ENCODE results near the gene APLF.
"Not testable (repeated sequence)": the region's sequence is repeated elsewhere in the genome, so short reads cannot be mapped to it uniquely, and the experiment has no call there.

APLF gene

DNA sequence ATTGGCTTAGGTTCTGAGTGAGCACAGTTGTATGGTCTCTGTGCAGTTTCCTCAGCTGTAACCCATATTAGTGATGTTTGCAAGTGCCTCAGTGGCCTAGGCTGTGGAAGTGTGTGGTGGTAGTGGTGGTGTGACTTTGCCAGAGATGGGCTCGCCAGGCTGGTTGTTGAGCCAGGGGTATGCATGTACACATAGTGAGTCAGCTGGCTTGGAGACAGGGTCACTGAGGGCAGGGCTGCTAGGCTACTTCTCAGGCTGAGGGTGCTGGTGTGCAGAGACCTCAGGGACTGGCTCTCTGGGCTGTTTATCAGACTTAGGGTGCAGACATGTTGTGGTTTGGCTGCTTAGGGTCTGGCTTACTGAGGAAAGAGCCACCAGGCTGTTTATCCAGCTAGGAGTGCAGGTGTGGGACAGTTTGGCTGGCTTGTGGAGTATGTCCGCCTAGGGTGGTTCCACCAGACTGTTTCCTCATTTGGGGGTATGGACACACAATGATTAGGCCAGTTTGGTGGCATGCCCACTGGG, 15.0 kb downstream of the APLF start:
- DNase-seq: no peak

DNA sequence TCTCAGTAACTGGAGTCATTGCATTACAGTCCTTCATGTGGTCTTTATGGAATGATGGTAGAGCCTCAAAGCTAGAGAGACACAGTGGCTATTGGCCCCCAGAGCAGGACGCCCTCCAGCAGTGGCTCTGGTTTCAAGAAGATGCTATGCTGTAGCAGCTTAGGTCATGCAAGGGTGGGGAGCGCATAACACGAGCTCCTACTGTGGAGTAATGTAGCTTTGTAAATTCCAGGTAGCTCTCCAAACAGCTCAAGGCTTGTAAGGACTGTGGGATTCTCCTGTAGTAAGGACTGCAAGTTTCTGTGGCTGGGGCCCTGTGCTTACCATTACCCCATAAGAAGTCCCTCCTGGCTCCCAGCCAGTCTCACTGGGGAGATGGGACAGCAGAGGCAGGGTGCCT, 15.6 kb downstream of the APLF start:
- no peak for DNase-seq

DNA sequence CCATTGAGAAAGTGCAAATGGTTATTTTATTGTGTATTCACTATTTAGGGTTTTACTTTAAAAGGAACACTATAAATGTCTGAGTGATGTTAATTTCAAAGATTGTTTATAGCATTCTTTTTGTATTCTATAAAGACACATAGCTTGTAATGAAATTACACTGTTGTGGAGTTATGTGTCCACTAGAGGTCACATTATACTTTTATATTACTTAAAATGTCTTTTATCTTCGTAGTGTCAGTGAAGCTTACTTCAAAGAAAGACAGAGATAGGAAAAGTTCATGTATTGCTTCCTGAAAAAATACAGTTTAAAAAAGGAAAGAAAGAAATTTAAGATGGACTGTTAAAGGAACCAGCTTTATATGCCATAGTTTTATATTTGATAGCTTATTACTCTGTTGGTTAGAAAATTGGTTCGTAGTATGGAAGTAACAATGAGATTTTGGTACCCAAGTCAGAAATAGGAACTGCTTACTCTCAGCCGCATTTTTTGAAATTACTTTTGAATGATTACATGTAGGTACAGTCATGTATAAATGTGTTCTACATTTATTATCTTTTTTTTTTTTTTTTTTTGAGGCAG, 20.5 kb downstream of the APLF start:
- DNase-seq: peak; percentile 61

DNA sequence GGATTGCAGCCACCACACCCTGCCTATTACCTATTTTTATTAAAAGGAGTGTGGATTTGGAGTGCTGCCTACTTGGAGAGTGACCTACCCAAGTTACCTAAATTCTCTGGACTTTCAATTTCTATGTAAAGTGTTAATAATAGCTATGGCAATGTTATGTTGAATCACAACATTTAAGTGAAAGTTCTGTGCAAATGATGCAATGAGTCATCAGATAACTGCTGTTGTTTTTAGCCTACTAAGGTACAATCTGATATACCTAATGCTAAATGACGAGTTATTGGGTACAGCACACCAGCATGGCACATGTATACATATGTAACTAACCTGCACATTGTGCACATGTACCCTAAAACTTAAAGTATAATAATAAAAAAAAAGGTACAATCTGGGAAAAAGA, 21.2 kb downstream of the APLF start:
- DNase-seq: not testable (repeated sequence)

DNA sequence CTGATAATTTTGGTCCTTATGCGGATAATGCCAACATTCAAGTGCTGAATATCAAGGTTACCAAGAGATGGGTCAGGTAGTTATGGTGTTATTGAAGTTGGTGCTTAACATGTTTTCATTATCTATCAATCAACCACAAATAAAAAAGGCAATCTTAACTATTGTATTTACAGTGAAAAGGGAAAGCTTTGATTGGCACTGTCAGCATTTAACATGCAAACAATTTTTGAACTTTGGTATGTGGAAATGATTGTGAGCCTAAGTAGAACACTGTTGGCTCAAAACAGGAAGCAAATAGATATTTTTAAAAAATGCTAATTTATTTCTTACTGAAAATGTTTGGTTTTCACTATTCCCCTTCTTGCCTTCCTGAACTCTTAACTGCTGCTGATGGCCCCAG, 21.9 kb downstream of the APLF start:
- DNase-seq: no peak

DNA sequence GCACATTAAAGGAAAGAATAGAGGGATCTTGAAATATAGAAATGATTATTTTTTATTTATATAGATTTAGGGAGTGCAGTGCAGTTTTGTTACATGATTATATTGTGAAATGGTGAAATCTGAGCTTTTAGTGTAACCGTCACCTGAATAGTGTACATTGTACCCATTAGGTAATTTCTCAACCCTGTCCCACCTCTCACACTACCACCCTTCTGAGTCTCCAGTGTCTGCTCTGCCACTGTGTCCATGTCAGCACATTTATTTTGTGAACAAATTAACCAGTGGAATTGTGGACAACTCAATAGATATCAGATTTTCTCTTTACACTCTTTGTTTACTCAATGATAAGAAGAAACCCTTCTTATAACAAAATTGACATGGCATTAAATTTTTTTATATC, 24.2 kb downstream of the APLF start:
- DNase-seq: no peak

DNA sequence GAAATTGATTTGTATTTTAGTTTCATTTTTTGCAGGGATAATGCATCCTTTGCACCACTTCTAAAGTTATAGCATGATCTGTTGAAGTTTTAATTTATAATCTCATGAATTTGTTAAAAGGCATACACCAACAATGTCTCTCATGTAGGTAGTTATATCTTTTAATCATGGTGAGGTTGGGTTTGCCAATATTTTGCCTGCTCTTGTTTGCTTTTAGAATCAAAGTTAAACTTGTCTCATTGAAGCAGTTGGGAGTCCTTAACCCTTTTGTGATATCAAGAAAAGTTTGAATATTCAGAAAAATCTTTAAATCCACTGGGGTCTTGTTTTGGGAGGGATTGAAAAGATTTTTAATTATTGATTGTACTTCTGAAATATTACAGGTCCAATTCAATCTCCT, 31.7 kb downstream of the APLF start:
- no peak for DNase-seq

DNA sequence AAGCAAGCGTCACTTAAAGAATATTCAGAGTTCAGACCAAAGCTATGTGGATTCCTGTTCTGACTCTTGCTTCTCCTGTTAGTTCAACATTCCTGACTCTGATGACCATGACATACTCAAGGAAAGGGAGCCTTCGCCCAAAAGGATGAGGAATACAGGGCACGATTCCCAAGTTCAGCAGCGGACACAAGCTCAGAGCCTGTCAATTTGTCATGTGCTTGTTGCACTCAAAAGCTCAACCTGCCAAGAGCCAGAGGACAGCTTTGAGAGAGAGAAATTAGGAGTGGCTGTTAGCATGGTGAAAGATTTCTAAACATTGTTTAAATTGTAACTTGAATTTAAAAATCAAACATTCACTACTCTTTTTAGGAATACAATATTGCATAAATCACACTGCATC, 33.3 kb downstream of the APLF start:
- DNase-seq: no peak

DNA sequence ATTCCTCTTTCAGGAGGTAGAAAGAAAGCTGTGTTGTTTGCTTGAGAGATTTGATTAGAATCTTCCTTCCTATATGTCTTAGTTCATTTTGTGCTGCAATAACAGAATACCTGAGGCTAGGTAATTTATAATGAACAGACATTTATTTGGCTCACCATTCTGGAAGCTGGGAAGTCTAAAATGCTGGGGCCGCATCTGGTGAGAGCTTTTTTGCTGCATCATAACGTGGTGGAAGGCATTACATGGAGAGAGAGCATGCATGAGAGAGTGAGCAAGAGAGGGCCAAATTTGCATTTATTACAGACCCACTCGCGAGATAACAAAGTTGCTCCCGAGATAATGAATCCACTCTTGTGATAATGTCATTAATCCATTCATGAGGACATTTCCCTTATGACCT, 34.4 kb downstream of the APLF start:
- DNase-seq: no peak

DNA sequence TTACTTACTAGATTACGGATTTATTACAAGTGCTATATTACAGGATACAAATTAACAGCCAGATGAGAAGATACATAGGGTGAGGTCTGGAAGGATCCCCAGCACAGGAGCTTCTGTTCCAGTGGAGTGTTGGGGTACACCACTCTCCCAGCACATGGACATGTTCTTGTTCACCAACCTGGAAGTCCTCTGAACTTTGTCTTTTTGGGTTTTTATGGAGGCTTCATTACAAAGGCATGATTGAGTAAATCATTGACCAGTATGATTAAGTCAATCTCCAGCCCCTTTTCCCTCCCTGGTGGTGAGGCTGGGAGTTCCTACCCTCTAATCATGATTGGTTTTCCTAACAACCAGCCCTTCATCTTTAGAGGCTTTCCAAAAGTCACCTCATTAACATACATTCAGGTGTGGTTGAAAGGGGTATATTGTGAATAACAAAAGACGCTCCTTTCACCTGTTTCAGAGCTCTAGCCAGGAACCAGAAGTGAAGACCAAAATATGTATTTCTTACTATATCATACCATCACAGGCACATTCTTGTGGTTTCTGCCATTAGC, 38.3 kb downstream of the APLF start:
- DNase-seq: no peak

DNA sequence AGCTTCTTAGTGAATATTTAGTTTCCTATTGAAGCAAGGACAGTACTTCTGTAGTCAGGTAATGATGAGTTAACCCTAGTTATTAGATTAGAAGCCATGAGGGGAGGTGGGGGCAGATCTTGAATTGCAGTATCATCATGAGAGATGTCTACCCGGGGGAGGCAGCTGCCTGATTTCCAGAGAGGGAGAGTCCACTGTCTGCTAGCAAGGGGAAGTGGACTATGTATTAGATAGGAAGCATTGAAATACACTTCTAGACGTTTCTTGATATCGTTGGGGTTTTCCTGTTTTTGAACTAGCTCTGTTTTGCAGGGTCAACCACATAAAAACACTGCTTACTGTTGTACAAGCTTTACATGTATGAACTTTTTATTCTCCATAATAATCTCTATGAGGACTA, 38.8 kb downstream of the APLF start:
- peak; percentile 11 for DNase-seq

DNA sequence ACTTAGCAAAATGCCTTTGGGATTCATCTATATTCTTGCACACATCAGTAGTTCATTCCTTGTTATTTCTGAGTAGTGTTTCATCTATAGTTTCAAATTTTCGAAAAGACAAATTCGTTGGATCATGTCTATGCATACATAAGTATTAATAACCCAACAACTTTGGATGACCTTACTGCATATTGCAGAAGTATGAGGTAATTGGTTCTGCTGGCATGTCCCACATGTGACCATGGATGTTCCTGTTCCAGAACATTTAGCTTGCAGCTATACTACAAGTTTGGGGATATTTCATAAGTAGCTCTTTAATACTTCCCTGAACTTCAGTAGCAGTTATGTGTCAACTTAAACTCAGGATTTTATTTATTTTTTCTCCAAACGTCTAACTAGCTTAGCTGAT, 44.9 kb downstream of the APLF start:
- DNase-seq: peak; percentile 82

DNA sequence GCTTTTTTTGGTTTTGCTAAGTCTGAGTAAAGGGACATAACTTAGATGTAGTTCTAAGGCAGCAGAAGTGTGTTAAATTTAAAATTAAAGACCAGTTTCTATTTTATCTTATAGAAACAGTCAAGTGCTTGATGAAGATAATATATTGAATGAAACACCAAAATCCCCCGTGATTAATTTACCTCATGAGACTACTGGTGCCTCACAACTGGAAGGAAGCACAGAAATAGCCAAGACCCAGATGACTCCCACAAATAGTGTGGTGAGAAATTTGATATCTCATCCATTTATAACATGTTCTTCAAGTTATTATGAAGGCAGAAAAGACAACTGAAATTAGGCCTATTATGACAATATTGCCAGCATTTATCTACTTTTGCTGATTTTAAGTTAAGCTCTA, 45.6 kb downstream of the APLF start:
- DNase-seq: peak; percentile 16

DNA sequence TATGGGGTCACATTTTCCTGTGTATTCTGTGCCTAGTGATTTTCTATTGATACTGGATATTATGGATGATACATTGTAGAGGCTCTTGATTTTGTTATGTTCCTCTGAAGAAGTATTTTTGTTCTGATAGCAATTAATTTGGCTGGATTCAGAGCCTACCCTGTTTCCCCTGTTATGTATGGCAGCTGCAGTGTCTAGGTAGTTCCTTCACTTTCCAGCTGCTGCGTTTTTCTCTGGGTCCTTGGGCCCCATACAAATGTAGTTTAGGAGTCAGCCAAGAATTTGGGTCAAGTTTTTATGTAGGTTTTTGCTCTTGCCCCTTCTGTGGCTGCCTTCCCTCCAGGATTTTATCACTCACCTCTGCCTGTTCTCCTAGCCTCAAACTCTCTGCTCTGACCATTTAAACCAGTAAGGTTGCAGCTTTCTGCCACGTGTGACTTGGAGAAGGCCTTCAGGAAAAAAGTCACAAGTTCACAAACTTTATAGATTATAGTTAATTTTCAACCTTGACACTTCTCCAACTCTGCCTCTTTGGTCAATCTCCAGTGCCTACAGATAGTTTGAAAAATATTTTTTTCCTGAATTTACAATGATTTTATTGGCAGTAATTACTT, 47.0 kb downstream of the APLF start:
- DNase-seq: no peak

DNA sequence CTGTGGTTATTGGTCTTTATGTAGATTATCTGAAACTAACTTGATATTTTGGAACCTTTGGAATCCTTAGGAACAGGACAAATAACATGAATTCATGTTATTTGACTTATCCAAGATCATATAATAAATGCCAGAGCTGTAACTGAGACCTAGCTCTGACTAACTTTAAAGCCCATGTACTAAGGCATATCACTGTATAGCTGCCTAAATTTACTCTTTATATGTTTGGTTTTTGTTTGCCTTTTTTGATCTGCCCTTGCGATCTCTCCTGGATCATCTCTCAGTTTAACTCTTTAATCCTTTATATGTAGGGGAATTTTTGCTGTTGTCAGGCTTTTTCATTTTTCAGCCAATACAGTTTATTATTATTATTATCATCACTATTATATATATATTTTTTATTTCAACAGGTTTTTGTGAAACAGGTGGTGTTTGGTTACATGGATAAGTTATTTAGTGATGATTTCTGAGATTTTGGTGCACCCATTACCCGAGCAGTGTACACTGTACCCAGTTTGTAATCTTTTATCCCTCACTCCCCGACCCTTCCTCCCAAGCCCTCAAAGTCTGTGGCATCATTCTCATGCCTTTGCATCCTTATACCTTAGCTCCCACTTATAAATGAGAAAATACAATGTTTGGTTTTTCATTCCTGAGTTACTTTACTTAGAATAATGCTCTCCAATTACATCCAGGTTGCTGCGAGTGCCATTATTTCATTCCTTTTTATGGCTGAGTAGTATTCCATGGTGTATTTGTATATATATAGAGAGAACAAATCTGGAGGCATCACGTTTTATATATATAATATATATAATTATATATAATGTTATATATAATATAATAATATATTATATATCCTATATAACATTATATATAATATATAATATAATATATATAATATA, 48.9 kb downstream of the APLF start:
- no peak for DNase-seq

DNA sequence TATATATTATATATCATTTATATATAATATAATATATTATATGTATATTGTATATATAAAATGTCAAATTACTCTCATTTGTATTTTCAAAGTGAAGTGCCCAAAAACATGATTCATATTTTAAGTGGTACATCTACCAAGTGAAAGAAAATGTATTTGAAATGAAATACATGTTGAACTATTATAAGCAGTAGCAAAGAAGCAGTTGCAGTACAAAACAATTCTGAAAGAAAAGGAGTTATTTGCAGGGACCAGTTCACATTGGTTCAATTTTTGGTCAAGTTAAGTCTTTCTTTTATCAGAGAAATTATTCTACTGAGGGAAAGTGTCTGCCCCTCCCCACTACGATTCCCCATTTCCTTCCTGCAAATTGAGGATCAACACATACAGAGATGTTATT, 51.9 kb downstream of the APLF start:
- DNase-seq: no peak

DNA sequence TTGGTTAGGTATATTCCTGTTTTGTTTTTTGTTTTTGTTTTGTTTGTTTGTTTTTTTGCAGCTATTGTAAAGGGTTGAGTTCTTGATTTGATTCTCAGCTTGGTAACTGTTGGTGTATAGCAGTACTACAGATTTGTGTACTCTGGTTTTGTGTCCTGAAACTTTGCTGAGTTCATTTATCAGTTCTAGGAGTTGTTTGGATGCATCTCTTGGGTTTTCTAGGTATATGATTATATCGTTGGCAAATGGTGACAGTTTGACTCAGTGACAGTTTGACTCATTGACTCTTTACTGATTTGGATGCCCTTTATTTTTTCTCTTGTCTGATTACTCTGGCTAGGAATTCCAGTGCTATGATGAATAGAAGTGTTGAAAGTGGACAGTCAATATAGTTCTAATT, 53.7 kb downstream of the APLF start:
- DNase-seq: no peak

DNA sequence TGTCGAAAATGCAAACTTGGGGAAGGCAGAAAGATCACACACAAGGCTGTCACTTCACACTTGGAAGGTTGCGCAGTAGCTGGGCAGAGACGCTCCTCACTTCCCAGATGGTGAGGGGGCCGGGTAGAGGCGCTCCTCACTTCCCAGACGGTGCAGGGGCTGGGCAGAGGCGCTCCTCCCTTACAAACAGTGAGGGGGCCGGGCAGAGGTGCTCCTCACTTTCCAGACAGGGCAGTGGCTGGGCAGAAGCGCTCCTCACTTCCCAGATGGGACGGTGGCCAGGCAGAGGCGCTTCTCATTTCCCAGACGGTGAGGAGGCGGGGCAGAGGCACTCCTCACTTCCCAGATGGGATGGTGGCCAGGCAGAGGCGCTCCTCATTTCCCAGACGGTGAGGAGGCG, 59.6 kb downstream of the APLF start:
- DNase-seq: not testable (repeated sequence)

DNA sequence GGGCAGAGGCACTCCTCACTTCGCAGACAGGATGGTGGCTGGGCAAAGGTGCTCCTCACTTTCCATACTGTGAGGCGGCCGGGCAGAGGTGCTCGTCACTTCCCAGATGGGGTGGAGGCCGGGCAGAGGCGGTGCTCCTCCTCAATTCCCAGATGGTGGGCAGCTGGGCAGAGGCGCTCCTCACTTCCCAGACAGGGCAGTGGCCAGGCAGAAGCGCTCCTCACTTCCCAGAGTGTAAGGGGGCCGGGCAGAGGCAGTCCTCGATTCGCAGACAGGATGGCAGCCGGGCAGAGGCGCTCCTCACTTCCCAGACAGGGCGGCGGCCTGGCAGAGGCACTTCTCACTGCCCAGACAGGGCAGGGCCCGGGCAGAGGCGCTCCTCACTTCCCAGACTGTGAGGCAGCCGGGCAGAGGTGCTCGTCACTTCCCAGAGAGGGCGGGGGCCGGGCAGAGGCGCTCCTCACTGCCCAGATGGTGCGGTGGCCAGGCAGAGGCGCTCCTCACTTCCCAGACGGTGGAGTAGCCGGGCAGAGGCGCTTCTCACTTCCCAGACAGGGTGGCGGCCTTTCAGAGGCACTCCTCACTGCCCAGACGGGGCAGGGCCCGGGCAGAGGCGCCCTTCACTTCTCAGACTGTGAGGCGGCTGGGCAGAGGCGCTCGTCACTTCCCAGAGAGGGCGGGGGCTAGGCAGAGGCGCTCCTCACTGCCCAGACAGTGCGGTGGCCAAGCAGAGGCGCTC, 60.1 kb downstream of the APLF start:
- DNase-seq: not testable (repeated sequence)

DNA sequence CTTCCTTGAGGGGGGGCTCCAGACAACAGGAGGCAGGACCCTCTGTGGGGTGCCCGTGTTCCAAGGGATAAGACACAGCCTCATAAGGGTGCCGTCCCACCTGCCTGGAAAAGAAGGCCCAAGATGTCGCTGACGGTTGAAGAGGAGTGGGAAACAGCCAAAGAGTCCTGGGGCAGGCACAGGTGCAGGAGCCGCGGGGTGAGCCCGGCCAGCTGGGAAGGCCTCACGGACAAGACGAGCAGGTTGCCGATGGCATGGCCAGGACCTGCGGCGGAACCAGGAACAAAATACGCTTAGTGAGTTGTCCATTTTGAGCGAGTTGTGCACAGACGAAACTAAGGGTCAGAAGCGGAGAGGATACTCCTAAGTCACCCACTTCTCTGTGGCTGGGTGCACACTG, 61.8 kb downstream of the APLF start:
- not testable (repeated sequence) for DNase-seq

DNA sequence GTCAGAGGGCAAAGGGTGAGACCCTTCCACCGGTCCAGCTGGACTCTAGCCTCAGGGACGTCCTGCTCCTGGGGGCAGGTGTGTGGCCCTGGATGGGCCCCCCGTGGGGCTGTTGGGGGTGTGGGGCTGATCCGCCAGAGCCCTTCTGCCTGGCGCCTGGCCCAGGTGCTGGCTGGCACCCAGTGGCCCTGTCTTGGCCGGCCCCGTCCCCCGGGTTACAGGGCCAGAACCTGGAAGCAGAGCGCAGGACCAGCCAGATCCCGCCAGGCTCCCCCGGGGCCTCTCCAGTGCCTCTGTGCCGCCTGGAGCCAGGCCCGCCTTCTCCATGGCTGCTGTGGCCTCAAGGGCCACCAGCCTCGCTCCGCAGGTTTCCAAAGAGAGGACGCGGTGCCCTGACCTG, 62.3 kb downstream of the APLF start:
- not testable (repeated sequence) for DNase-seq

DNA sequence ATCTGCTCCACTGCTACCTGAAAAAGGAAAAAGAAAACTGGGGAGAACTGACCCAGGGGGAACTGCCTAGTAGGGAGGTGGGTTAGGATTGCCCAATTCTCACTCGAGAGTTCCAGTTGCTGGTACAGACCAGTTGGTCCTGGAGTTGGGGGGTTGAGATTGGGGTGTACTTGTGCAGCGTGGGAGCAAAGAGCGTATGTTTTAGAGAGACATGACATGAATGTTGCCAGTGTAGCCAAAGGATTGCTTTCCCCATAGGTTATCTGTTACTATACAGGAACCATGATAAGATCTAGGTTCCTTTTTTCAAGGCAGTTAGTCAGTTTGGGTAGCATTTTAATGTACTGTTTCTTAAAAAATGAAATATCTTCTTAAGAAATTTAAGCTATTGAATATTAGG, 68.6 kb downstream of the APLF start:
- DNase-seq: peak; percentile 16

DNA sequence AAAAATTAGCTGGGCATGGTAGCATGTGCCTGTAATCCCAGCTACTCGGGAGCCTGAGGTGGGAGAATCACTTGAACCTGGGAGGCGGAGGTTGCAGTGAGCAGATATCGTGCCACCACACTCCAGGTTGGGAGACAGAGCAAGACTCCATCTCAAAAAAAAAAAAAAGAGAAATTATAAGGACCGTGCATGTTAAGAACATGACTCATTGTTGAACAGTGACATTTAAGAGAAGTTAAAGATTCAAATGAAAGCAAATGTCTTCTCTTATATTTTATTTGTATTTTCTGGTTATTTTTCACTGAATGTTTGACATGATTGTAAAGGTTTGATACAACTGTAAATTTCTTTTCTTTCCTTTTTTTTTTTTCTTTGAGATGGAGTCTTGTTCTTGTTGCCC, 69.6 kb downstream of the APLF start:
- DNase-seq: peak; percentile 42
